A549 (cell line): ENCODE measurements around the gene SIRT7. TPM values are rescaled to one million over a fixed set of nuclear protein-coding genes. Genes with fewer than 3 reads are reported as not detected.

Source experiments
- ATAC-seq, 2 experiments: fragments of 200-7000 bp in 1 of 2; fragments of >200 bp in 1 of 2; cut with Nextera tagmentation in 1 of 2; cut with Tn5 transposase in 1 of 2; 3 replicates each; pipeline versions ENCODE4 v1.8.0 to v1.9.1; 2018 to 2020; ENCODE audit warnings: mild to moderate bottlenecking in 1 of 2, moderate library complexity in 1 of 2
- CTCF ChIA-PET: fragments of 300-600 bp; sonication (Branson Sonifier 250); formaldehyde crosslinking; extraction: SDS; loops from one replicate; lab custom pipeline; 2021; ENCODE audit warnings: antibody characterized with exemption, inconsistent platforms; lab: Yijun Ruan, JAX
- POLR2A ChIA-PET: fragments of 350-600 bp; formaldehyde crosslinking; extraction: SDS; loops from one replicate; lab custom pipeline; 2021; ENCODE audit warnings: antibody characterized with exemption, inconsistent platforms; lab: Yijun Ruan, JAX
- DNase-seq, 2 experiments: peaks; one replicate each; pipeline versions ENCODE4 v3.0.0 to v3.0.0-alpha.2; 2011 to 2016; ENCODE audit warnings: low read depth in 1 of 2, low spot score in 1 of 2
- FAIRE-seq: peaks from 2 replicates; lab custom pipeline; 2011; peaks lifted over from hg19 to GRCh38; lab: Jason Lieb, UNC
- H3K27ac ChIP-seq, 2 experiments: fragments of >200 bp; sonication (Bioruptor Twin); formaldehyde crosslinking; 3 replicates each; pipeline ENCODE4 v1.5.1; 2016 to 2017
- H3K4me1 ChIP-seq: fragments of >200 bp; sonication (Bioruptor Twin); formaldehyde crosslinking; 3 replicates; pipeline ENCODE4 v1.6.1; 2016
- H3K4me2 ChIP-seq: fragments of >200 bp; sonication (Bioruptor Twin); formaldehyde crosslinking; 3 replicates; pipeline ENCODE4 v1.6.1; 2016
- H3K4me3 ChIP-seq: fragments of >200 bp; sonication (Bioruptor Twin); formaldehyde crosslinking; 3 replicates; pipeline ENCODE4 v1.5.1; 2016
- H3K9me3 ChIP-seq: fragments of >200 bp; sonication (Bioruptor Twin); formaldehyde crosslinking; 3 replicates; pipeline ENCODE4 v1.6.1; 2016
- ATOH8 ChIP-seq: fragments of 250-450 bp; sonication (Bioruptor Pico); IDR thresholded peaks from 2 replicates; pipeline ENCODE4 v1.5.0; 2020; ENCODE audit warnings: low read depth, mild to moderate bottlenecking, moderate library complexity
- BHLHE40 ChIP-seq: IDR thresholded peaks from 2 replicates; pipeline ENCODE4 v1.6.1; 2012; ENCODE audit warnings: low read depth, low read length, inconsistent platforms
- CBX8 ChIP-seq: fragments of 200-600 bp; sonication (generic); IDR thresholded peaks from 2 replicates; pipeline ENCODE4 v1.6.1; 2016
- CHD4 ChIP-seq: fragments of 200-600 bp; sonication (generic); IDR thresholded peaks from 2 replicates; pipeline ENCODE4 v1.6.1; 2016; ENCODE audit warnings: antibody characterized with exemption, mild to moderate bottlenecking, borderline replicate concordance
- EHMT2 ChIP-seq: fragments of 200-600 bp; sonication (generic); IDR thresholded peaks from 2 replicates; pipeline ENCODE4 v1.6.1; 2016; ENCODE audit warnings: antibody characterized with exemption, low read depth, mild to moderate bottlenecking, moderate library complexity
- EP300 ChIP-seq, 2 experiments: fragments of >200 bp; sonication (Bioruptor Twin); formaldehyde crosslinking; IDR thresholded peaks; 2 replicates in 1 of 2; 3 replicates in 1 of 2; pipeline ENCODE4 v1.6.1; 2016 to 2017
- FOSB ChIP-seq: fragments of 250-450 bp; sonication (Bioruptor Pico); IDR thresholded peaks from 2 replicates; pipeline ENCODE4 v1.5.0; 2020; ENCODE audit warnings: mild to moderate bottlenecking, moderate library complexity
- FOSL2 ChIP-seq, 2 experiments: fragments of 450-650 bp in 1 of 2; fragments of >200 bp in 1 of 2; sonication (Bioruptor Twin) in 1 of 2; formaldehyde crosslinking; IDR thresholded peaks; 2 replicates each; pipeline versions ENCODE4 v1.5.0 to v1.6.1; 2016 to 2020; ENCODE audit warnings: mild to moderate bottlenecking in 1 of 2, moderate library complexity in 1 of 2
- FOXS1 ChIP-seq: fragments of 250-450 bp; sonication (Bioruptor Pico); IDR thresholded peaks from 2 replicates; pipeline ENCODE4 v1.5.0; 2020; ENCODE audit warnings: mild to moderate bottlenecking, moderate library complexity
- GATA3 ChIP-seq: IDR thresholded peaks from 2 replicates; pipeline ENCODE4 v1.6.1; 2012; ENCODE audit warnings: borderline replicate concordance
- HMGXB4 ChIP-seq: fragments of 250-450 bp; sonication (Bioruptor Pico); IDR thresholded peaks from 2 replicates; pipeline ENCODE4 v1.5.0; 2021; ENCODE audit warnings: mild to moderate bottlenecking, moderate library complexity, borderline replicate concordance
- HOXA7 ChIP-seq: fragments of 250-450 bp; sonication (Bioruptor Pico); IDR thresholded peaks from 2 replicates; pipeline ENCODE4 v1.5.0; 2020; ENCODE audit warnings: mild to moderate bottlenecking, moderate library complexity
- HOXB13 ChIP-seq: fragments of 250-450 bp; sonication (Bioruptor Pico); IDR thresholded peaks from 2 replicates; pipeline ENCODE4 v1.5.0; 2020; ENCODE audit warnings: low read depth, mild to moderate bottlenecking, moderate library complexity
- MAFK ChIP-seq: fragments of 450-650 bp; IDR thresholded peaks from 2 replicates; pipeline ENCODE4 v1.6.1; 2014; ENCODE audit not compliant: partially characterized antibody
- MAX ChIP-seq: IDR thresholded peaks from 2 replicates; pipeline ENCODE4 v1.6.1; 2012
- MYC ChIP-seq: IDR thresholded peaks from 2 replicates; pipeline ENCODE4 v1.6.1; 2012; ENCODE audit warnings: mild to moderate bottlenecking, inconsistent platforms, low read length, improper control_type of control experiment, borderline replicate concordance
- NPAS2 ChIP-seq: fragments of 250-450 bp; sonication (Bioruptor Pico); IDR thresholded peaks from 2 replicates; pipeline ENCODE4 v1.8.0; 2022; ENCODE audit warnings: mild to moderate bottlenecking, moderate library complexity, borderline replicate concordance
- REST ChIP-seq: fragments of 200-600 bp; sonication (generic); IDR thresholded peaks from 2 replicates; pipeline ENCODE4 v1.6.1; 2016; ENCODE audit warnings: antibody characterized with exemption, mild to moderate bottlenecking, moderate library complexity
- RNF2 ChIP-seq: fragments of 200-600 bp; sonication (generic); IDR thresholded peaks from 2 replicates; pipeline ENCODE4 v1.6.1; 2016; ENCODE audit warnings: low read depth, mild to moderate bottlenecking, antibody characterized with exemption, moderate library complexity, borderline replicate concordance
- SMC3 ChIP-seq: fragments of >200 bp; sonication (Bioruptor Twin); formaldehyde crosslinking; IDR thresholded peaks from 3 replicates; pipeline ENCODE4 v1.6.1; 2018; ENCODE audit warnings: inconsistent platforms
- USF2 ChIP-seq: fragments of 450-650 bp; IDR thresholded peaks from 2 replicates; pipeline ENCODE4 v1.6.1; 2014; ENCODE audit warnings: antibody characterized with exemption
- ZNF302 ChIP-seq: fragments of 250-450 bp; sonication (Bioruptor Pico); IDR thresholded peaks from 2 replicates; pipeline ENCODE4 v1.9.0; 2021; ENCODE audit warnings: inconsistent platforms, mild to moderate bottlenecking, moderate library complexity
- WGBS: methylation state at CpG from one replicate; pipeline ENCODE4 v1.1.6; 2017; ENCODE audit errors: missing lambda C conversion rate; 5-methylcytosine and 5-hydroxymethylcytosine counted together
- polyA plus RNA-seq, 4 experiments: library from polyadenylated mRNA; depleted of rRNA in 3 of 4; stranded (reverse); fragments of >200 nt; fragmentation: RNase III in 1 of 4; extraction: RNeasy Plus Mini Kit Qiagen cat#74134 plus additional on column Dnase treatment in 1 of 4; gene quantifications; 2 replicates in 3 of 4; 3 replicates in 1 of 4; pipeline ENCODE4 v1.2.3, GENCODE V29; 2011 to 2017

SIRT7 gene
- polyA plus RNA-seq, 2 of the 4 experiments (the other 2 are of a cell fraction), result 9.8 to 35.2 TPM

GRCh38 chr17:81912441-81913309 lies 5.3 kb downstream of the SIRT7 start:
- TF ChIP-seq EHMT2 (no peak), REST (no peak), FOSL2 (IDR thresholded peaks at IDR 0.05) (no peak), FOSL2 (CRISPR knock-in tag; IDR thresholded peaks at IDR 0.05) (peak; percentile 45)
- H3K4me3 ChIP-seq, result no peak overlapping the region
- ChIA-PET POLR2A (interaction anchor here (1.7 kb wide), 1 partner anchor 15 kb away, joined by 6 read pairs; the partner anchor contains the start of gene MAFG), CTCF (interaction anchor here (0.9 to 7.6 kb wide), 10 partner anchors 10 to 118 kb away, joined by 3 to 68 read pairs (median 5); partner anchors contain the start of genes CENPX and MAFG)
- FAIRE-seq, result no peak
- DNase-seq, result no peak
- no peak for ATAC-seq
- 87% methylated on average over 32 of the region's 32 CpGs for WGBS
- H3K4me2 ChIP-seq, result no peak overlapping the region
- no peaks in the 10 kb centered on the region for H3K9me3 ChIP-seq
- peaks cover 23% of the 10 kb centered on the region for H3K4me1 ChIP-seq
- no peak overlapping the region for H3K27ac ChIP-seq

GRCh38 chr17:81911969-81912368 lies 6.0 kb downstream of the SIRT7 start:
- CTCF ChIA-PET, result interaction anchor here (2.4 to 7.6 kb wide), 3 partner anchors 14 to 48 kb away, joined by 13 to 68 read pairs (median 16); partner anchors contain the start of gene MAFG

More at GRCh38 chr17:81911969-81912368, 6.0 kb downstream of the SIRT7 start:
- H3K9me3 ChIP-seq, result no peaks in the 10 kb centered on the region
- H3K4me1 ChIP-seq, result peaks cover 20% of the 10 kb centered on the region
- H3K4me2 ChIP-seq, result peak overlapping the region; percentile 56
- no peak for TF ChIP-seq CBX8
- no peak for TF ChIP-seq ATOH8 (CRISPR knock-in tag)
- TF ChIP-seq HOXB13 (CRISPR knock-in tag), result no peak
- no peak for TF ChIP-seq RNF2
- TF ChIP-seq USF2, result no peak
- no peak for TF ChIP-seq HMGXB4
- no peak for TF ChIP-seq EP300 (IDR thresholded peaks at IDR 0.05)
- no peak for TF ChIP-seq MAFK
- no peak for TF ChIP-seq MAX
- no peak for TF ChIP-seq FOSB (CRISPR knock-in tag)
- no peak for TF ChIP-seq BHLHE40
- TF ChIP-seq CHD4, result no peak
- TF ChIP-seq FOXS1 (CRISPR knock-in tag), result no peak
- TF ChIP-seq GATA3, result no peak
- TF ChIP-seq NPAS2 (CRISPR knock-in tag), result no peak
- TF ChIP-seq ZNF302, result no peak
- TF ChIP-seq HOXA7 (CRISPR knock-in tag), result no peak
- no peak for TF ChIP-seq SMC3
- TF ChIP-seq MYC, result no peak
- FAIRE-seq (no peak), ATAC-seq (0 out of 6 replicates have a peak, but pooled peaks of 1 of the 2 experiments have one; percentile 0), DNase-seq (no peak)
- no peak overlapping the region for H3K27ac ChIP-seq
- POLR2A ChIA-PET, result interaction anchor here (1.7 kb wide), 1 partner anchor 16 kb away, joined by 6 read pairs; the partner anchor contains the start of gene MAFG
- H3K4me3 ChIP-seq, result no peak overlapping the region; the same call in 2 of the 3 replicates
- 93% methylated on average over 19 of the region's 19 CpGs for WGBS
